ENCODE results near the gene CCM2L. TPM values are rescaled to one million over a fixed set of nuclear protein-coding genes. Genes with fewer than 3 reads are reported as not detected.

The CCM2L gene
- total and polyA plus RNA-seq, 10 of the 15 experiments (the other 5 are each of a cell fraction or from before 2014, with no cell fraction given) = not detected

DNA sequence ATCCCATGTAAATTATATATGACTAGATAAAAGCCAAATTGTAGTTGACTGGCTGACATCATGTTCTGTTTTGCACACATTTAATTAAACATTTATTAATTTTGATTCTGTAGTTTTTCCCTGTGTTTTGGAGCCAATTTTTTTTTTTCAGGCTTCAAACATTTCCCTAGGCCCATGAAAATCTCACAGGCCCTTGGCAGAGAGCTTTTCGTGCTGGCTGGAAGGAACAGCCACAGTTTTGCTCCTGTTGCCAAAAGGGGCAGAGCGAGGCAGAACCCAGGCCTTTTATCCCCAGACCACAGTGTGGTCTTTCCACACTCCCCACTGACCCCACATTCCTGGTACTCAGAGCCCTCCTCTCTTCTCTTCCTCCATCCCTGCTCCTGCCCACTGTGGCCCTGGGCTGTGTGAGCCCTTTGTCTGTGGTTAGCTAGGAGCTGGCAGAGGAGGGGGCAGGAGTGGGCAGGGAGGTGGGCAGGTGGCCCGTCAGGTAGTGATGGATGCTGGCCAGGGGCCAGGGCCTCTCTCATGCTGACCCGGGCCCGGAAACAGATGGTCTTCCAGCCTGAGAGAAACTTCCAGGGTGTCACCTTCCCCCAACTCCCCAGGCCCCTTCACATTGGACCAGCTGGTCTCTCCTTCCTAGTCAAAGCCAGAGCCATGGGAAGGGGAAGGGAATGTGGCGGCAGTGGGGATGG, 19.4 kb upstream of the CCM2L start:
- CTCF ChIA-PET = no interaction called here
- in situ Hi-C loops (cut with MboI) = no loop called here
- RAD21 ChIA-PET (ENCODE audit: unreplicated experiment) = interaction anchor here (0.7 kb wide), 1 partner anchor 143 kb away, joined by 3 read pairs; no protein-coding TSS in a partner anchor

More for the DNA sequence above, 19.4 kb upstream of the CCM2L start:
- H3K4me2 ChIP-seq (ENCODE audit: control insufficient read depth, insufficient read depth) = no peak overlapping the region
- BruUV-seq (replicated peaks) = no TSS peak
- ChIA-PET POLR2A (interaction anchor here (0.6 kb wide), 1 partner anchor 229 kb away, joined by 9 read pairs; no protein-coding TSS in a partner anchor), SMC1A (ENCODE audit: uncharacterized antibody, unreplicated experiment) (no interaction called here)
- H3K79me2 ChIP-seq (ENCODE audit: control insufficient read depth, insufficient read depth, low read length) = no peaks in the 10 kb centered on the region
- no peak overlapping the region for H3K27ac ChIP-seq (ENCODE audit: control insufficient read depth, insufficient read depth)
- whole genome bisulfite sequencing (ENCODE audit: insufficient coverage, insufficient replicate concordance, low lambda C conversion rate, missing lambda C conversion rate) = 19% methylated on average over 6 of the region's 6 CpGs
- no peak for DNase-seq (ENCODE audit: low read depth, low spot score)
- H3K9me3 ChIP-seq (replicated peaks; ENCODE audit: control insufficient read depth, insufficient read depth, low read length) = no peaks in the 10 kb centered on the region
- H3K36me3 ChIP-seq (ENCODE audit: control insufficient read depth in 2 of 2, insufficient read depth in 2 of 2, low read length in 1 of 2) = no peaks in the 10 kb centered on the region
- H3K27me3 ChIP-seq (replicated peaks in 1 of 2; ENCODE audit: control insufficient read depth in 2 of 2, insufficient read depth in 2 of 2, low read length in 1 of 2) = peaks cover 0 to 9% of the 10 kb centered on the region in 2 experiments; a peak in 2 of 4 replicates
- no peak for ATAC-seq
- H3K4me1 ChIP-seq (ENCODE audit: control insufficient read depth, insufficient read depth, low read length) = no peaks in the 10 kb centered on the region
- no peaks in the 10 kb centered on the region for H4K20me1 ChIP-seq (ENCODE audit: control insufficient read depth, insufficient read depth)
- H2AFZ ChIP-seq (ENCODE audit: control insufficient read depth, low read depth, low read length) = no peak overlapping the region
- no peak for FAIRE-seq
- TF ChIP-seq, protein P1, sequence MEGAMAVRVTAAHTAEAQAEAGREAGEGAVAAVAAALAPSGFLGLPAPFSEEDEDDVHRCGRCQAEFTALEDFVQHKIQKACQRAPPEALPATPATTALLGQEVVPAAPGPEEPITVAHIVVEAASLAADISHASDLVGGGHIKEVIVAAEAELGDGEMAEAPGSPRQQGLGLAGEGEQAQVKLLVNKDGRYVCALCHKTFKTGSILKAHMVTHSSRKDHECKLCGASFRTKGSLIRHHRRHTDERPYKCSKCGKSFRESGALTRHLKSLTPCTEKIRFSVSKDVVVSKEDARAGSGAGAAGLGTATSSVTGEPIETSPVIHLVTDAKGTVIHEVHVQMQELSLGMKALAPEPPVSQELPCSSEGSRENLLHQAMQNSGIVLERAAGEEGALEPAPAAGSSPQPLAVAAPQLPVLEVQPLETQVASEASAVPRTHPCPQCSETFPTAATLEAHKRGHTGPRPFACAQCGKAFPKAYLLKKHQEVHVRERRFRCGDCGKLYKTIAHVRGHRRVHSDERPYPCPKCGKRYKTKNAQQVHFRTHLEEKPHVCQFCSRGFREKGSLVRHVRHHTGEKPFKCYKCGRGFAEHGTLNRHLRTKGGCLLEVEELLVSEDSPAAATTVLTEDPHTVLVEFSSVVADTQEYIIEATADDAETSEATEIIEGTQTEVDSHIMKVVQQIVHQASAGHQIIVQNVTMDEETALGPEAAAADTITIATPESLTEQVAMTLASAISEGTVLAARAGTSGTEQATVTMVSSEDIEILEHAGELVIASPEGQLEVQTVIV (IDR thresholded peaks at IDR 0.05; ENCODE audit: borderline replicate concordance, partially characterized antibody) = no peak
- TF ChIP-seq MYC (IDR thresholded peaks at IDR 0.05; ENCODE audit: insufficient read depth, insufficient read length, insufficient replicate concordance, low read length, severe bottlenecking) = no peak
- no peak for TF ChIP-seq CBX3 (IDR thresholded peaks at IDR 0.05; ENCODE audit: borderline replicate concordance, low read depth)
- no peak overlapping the region for H3K9ac ChIP-seq (ENCODE audit: control insufficient read depth, insufficient read depth, low read length)
- intact Hi-C loops (cut with micrococcal nuclease; ENCODE audit: unreplicated experiment) = no loop called here
- H3K4me3 ChIP-seq = no peak overlapping the region
